Neutrophil (primary cell): ENCODE measurements around the gene TCFL5.
A peak's percentile ranks its signal among the peaks of the same experiment; 100 is the strongest.

ENCODE experiments used
- H3K27ac ChIP-seq: fragments of 200-600 bp; sonication (generic); 2 replicates; pipeline ENCODE4 v1.5.1; 2016; ENCODE audit warnings: mild to moderate bottlenecking, moderate library complexity
- H3K27me3 ChIP-seq: fragments of 200-600 bp; sonication (generic); 2 replicates; pipeline ENCODE4 v1.6.0; 2016; ENCODE audit warnings: mild to moderate bottlenecking
- H3K36me3 ChIP-seq: fragments of 200-600 bp; sonication (generic); 2 replicates; pipeline ENCODE4 v1.5.1; 2017
- H3K4me1 ChIP-seq, 2 experiments: fragments of 200-600 bp in 1 of 2; sonication (generic) in 1 of 2; 1 replicate in 1 of 2; 2 replicates in 1 of 2; pipeline versions ENCODE4 v1.5.1 to v1.6.1; 2013 to 2016; ENCODE audit warnings: low read depth in 1 of 2, low read length in 1 of 2, mild to moderate bottlenecking in 1 of 2, moderate library complexity in 1 of 2; ENCODE audit not compliant: control insufficient read depth in 1 of 2, insufficient read depth in 1 of 2
- H3K4me3 ChIP-seq, 2 experiments: fragments of 200-600 bp in 1 of 2; sonication (generic) in 1 of 2; 1 replicate in 1 of 2; 2 replicates in 1 of 2; pipeline ENCODE4 v1.5.1; 2013 to 2016; ENCODE audit warnings: low read depth in 1 of 2, low read length in 1 of 2, mild to moderate bottlenecking in 1 of 2, moderate library complexity in 1 of 2
- H3K9me3 ChIP-seq: fragments of 200-600 bp; sonication (generic); 2 replicates; pipeline ENCODE4 v1.5.1; 2016
- CTCF ChIP-seq: fragments of 200-600 bp; sonication (generic); IDR thresholded peaks from 2 replicates; pipeline ENCODE4 v1.5.1; 2016; ENCODE audit warnings: antibody characterized with exemption

Gene TCFL5

GRCh38 chr20:62907384-62908317 is 46.0 kb upstream of the TCFL5 start:
- Histone ChIP-seq H3K36me3 (peaks cover 98% of the 10 kb centered on the region), H3K27ac (no peak overlapping the region), H3K9me3 (no peaks in the 10 kb centered on the region), H3K27me3 (no peaks in the 10 kb centered on the region), H3K4me1 (no peaks in the 10 kb centered on the region), H3K4me3 (no peak overlapping the region)
- peak; percentile 15 for TF ChIP-seq CTCF

GRCh38 chr20:62906647-62907375 is 45.2 kb upstream of the TCFL5 start:
- H3K4me1 ChIP-seq = no peaks in the 10 kb centered on the region
- H3K9me3 ChIP-seq = no peaks in the 10 kb centered on the region
- H3K27ac ChIP-seq = no peak overlapping the region
- peaks cover 100% of the 10 kb centered on the region for H3K36me3 ChIP-seq
- no peaks in the 10 kb centered on the region for H3K27me3 ChIP-seq
- TF ChIP-seq CTCF = no peak
- no peak overlapping the region for H3K4me3 ChIP-seq

- H3K4me3 ChIP-seq = no peak overlapping the region
- no peaks in the 10 kb centered on the region for H3K27me3 ChIP-seq
- no peaks in the 10 kb centered on the region for H3K9me3 ChIP-seq
- H3K36me3 ChIP-seq = peaks cover 100% of the 10 kb centered on the region
- no peak overlapping the region for H3K27ac ChIP-seq
- no peak for TF ChIP-seq CTCF
- H3K4me1 ChIP-seq = no peaks in the 10 kb centered on the region
Measured at GRCh38 chr20:62906209-62906608, 44.6 kb upstream of the TCFL5 start.

- H3K4me3 ChIP-seq = no peak overlapping the region
- H3K27ac ChIP-seq = no peak overlapping the region
- TF ChIP-seq CTCF = no peak
- no peaks in the 10 kb centered on the region for H3K27me3 ChIP-seq
- H3K9me3 ChIP-seq = no peaks in the 10 kb centered on the region
- H3K4me1 ChIP-seq = peaks cover 0 to 1% of the 10 kb centered on the region in 2 experiments
- peaks cover 100% of the 10 kb centered on the region for H3K36me3 ChIP-seq
Measured at GRCh38 chr20:62905536-62906117, 44.0 kb upstream of the TCFL5 start.

- no peak for TF ChIP-seq CTCF
- Histone ChIP-seq H3K36me3 (peaks cover 78% of the 10 kb centered on the region), H3K27ac (no peak overlapping the region)
Measured at GRCh38 chr20:62902926-62903615, 41.4 kb upstream of the TCFL5 start.

More at GRCh38 chr20:62902926-62903615, 41.4 kb upstream of the TCFL5 start:
- no peak overlapping the region for H3K4me3 ChIP-seq
- H3K27me3 ChIP-seq = no peaks in the 10 kb centered on the region
- H3K4me1 ChIP-seq = peaks cover 6 to 12% of the 10 kb centered on the region in 2 experiments
- no peaks in the 10 kb centered on the region for H3K9me3 ChIP-seq
